ENCODE data around the gene CETP.
"Not testable (repeated sequence)": the region's sequence is repeated elsewhere in the genome, so short reads cannot be mapped to it uniquely, and the experiment has no call there.

Gene CETP

DNA sequence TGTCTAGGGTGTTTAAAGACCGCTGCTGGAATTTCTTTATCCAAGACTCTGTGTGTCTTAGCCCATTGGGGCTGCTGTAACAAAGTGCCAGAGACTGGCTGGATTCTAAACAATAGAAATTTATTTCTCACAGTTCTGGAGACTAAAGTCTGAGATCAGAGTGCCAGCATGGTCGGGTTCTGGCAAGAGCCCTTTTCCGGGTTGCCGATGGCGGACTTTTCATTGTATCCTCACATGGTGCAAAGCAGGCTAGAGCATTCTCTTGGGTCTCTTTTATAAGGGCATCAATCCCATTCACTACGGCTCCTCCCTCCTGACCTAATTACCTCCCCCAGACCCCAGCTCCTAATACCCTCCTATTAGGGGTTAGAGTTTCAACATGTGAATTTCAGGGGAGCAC lies 37.1 kb downstream of the CETP start:
- no peak for DNase-seq (ENCODE audit: low spot score)

DNA sequence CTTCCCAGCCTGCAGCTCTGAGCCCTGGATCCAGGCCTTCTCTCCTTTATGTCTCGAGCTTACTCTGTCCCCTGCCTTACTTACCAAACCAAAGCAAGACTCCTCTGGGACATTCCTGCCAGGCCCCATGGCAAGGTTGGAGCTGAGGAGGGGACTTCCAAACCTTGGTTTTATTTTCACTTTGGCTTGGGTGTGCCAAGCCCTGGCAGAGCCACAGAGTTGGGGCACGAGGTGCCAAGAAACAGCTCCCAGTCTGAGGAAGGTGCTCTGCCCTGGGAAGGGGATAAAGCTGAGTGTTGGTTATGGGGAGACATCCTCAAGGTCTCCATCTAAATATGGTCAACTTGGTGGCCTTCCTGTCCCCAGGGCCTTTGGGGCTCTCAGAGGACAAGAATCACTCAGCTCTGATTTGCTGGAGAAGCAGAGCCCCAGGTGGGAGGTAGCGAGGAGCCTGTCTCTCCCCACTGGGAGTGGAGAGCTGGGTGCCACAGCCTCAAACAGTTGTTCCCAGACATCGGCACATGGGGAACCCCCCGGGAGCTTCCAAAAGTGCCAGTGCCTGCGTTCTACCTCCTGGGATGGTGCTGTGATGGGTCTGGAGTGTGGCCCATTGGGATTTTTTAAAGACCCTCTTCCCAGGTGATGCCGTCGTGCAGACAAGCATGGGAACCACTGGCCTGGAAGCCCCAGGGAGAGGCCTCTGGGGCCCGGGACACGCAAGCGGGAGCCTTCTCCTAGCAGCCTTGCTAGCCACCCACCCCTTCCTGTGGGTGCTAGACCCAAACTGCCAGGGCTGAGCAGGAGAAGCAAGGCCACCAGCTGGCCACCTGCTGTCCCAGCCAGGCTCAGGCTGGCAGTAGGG lies 37.9 kb downstream of the CETP start:
- DNase-seq (ENCODE audit: low spot score): peak; percentile 48

DNA sequence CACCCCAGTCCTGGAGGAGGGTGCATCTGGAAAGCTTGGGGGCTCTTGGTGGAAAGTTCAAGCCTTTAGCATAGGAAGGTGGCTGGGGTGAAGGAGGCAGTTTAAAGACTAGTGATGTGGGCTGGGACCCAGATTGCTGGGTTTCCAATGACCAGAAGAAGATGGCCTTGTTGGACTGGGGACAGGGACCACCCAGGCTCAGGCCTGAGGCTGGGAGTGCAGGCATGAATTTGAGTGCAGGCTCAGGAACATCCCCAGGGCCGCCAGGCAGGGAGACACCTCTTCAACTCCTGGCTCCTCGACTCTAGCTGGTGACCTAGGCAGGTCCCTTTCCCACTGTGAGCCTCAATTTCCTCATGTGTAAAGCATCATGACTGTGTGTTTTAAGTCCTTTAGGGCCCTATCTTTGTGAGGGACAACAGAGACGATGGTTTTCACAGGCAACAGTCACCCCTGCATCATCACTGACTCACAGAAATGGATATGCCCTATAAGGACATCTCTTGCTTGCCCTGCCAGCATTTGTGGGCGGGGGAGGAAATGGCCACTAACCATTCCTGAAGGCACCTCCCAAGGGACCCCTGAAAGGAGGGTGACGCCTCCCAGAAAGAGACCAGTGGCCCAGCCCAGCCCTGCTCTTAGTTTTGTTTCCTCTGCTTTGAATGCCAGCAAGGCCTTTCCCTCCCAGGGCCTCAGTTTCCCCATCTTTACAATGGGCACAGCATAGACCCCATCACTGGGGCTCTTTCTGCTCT lies 38.7 kb downstream of the CETP start:
- peak; percentile 65 for DNase-seq (ENCODE audit: low spot score)

- no peak for DNase-seq (ENCODE audit: low spot score)
Observed at GRCh38 chr16:57001026-57001679, 39.4 kb downstream of the CETP start.

DNA sequence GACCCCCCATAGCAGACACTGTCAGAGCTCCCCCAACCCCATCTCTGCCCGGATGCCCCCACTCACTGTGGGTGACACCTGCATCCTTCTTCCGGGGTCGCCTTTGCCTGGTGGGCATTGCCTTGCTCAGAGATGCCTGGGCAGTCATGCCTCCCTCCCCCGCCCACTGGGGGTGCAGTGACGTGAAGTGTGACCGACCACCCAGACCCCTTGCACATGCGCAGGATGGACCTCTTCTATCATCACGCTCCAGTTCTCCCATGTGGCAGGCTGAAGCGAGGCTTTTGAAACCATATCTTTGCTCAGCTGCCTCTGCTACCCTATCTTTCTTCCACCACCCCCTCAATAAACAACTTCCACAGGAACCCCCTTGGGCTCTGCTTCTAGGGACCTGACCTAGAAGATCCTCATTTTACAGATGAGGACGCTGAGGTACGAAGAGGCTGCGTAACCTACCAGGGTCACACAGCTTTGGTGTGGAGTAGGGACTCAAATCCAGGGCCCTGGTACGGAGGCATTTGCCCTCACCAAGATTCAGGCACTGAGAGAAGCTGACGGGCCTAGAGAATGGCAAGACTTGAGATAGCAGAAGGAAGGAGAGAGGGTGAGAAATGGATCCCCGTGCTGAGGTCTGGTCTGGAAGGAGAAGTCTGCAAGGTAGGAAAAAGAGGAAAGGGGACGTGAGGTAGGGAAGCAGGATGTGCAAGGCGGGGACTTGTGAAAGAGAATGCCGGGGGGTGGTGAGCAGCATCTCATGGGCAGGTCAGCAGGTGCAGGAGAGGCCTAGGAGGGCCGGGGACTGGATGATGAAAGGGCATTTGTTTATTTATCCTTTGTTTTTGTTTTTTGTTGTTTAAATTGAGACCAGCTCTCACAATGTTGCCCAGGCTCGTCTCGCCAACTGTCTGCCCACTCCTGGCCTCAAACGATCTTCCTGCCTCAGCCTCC lies 42.0 kb downstream of the CETP start:
- DNase-seq (ENCODE audit: low spot score): no peak

DNA sequence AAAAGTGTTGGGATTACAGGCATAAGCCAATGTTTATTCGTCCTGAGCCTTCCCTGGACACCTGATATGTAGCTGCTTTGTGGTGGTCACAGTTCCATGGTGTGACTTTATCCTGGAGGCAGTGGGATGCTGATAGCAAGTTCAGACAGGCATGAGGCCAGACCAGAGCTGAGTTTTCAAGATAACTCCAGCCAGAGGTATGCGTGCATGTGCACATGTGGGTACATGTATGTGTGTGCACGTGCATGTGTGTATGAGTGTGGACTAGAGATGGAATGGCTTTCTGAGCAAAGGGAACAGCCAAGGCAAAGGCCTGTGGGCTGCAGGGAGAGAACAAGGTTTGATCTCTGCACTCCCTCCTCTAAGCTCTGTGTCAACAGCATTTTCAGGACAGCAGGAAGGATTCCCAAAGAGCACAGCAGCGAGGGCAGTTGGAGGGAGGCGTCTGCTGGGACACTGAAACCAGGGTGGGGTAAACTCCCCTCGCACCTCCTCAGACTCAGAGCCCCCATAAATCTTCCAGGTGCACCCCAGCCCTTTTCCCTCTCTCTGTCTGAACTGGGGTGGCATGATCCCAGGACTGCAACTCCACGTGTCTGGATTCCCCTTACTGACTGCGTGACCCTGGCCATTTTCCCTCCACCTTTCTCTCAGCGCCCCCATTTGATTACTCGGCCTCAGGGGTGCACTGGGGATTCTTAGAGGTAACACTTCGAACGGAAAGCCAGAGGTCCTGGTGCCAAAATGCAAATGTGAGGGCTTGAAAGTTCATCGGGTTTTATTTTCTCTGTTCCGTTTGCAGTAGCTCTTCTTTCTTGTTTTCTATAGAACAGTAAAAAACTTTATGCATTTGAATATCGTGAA lies 42.9 kb downstream of the CETP start:
- no peak for DNase-seq (ENCODE audit: low spot score)

- not testable (repeated sequence) for DNase-seq (ENCODE audit: low spot score)
Observed at GRCh38 chr16:57005597-57005996, 43.8 kb downstream of the CETP start.

DNA sequence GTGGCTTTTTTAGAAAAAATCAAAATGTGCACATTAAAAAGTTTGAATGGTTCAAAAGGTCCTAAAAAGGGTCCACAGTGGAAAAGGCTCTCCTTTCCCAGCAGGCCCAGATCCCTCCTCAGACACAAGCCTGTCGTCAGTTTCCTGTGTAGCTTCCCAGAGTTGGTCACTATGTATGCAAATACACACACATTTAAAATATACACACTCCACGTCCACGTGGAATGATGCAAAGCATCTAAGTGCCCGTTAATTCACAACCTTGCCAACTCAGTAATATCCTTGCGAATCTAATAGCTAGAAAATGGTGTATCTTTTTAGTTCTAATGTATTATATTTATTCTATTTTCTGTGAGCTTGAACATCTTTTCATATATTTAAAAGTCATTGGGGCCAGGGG lies 45.3 kb downstream of the CETP start:
- DNase-seq (ENCODE audit: low spot score): no peak

GRCh38 chr16:57007530-57007929 lies 45.8 kb downstream of the CETP start:
- DNase-seq (ENCODE audit: low spot score): no peak

GRCh38 chr16:57008440-57008839 lies 46.7 kb downstream of the CETP start:
- DNase-seq (ENCODE audit: low spot score): no peak

- no peak for DNase-seq (ENCODE audit: low spot score)
Observed at GRCh38 chr16:57009643-57010170, 48.0 kb downstream of the CETP start.

- DNase-seq (ENCODE audit: low spot score): no peak
Observed at GRCh38 chr16:57012353-57012752, 50.6 kb downstream of the CETP start.

GRCh38 chr16:57013229-57013628 lies 51.5 kb downstream of the CETP start:
- peak; percentile 54 for DNase-seq (ENCODE audit: low spot score)

- no peak for DNase-seq (ENCODE audit: low spot score)
Observed at GRCh38 chr16:57013902-57014301, 52.2 kb downstream of the CETP start.

DNA sequence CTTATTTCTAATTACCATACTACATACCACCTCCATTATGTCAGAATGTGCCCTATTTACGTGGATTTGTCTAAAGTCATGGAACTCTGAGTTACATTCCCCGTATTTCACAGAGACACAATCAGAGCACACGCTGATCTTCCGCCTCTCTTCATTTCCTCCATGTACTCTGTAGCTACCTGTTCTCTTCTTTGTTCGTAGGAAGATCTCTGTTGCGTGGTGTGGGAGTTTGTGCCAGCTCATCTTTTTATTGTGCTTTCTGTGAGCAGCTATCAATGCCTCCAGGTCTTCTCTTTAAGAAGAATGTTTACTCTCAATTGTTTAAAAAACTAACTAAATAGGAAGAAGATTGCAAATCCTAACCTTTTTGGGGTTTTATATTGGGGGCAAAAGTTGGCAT lies 54.6 kb downstream of the CETP start:
- peak; percentile 32 for DNase-seq (ENCODE audit: low spot score)

- DNase-seq (ENCODE audit: low spot score): no peak
Observed at GRCh38 chr16:57016831-57017230, 55.1 kb downstream of the CETP start.

DNA sequence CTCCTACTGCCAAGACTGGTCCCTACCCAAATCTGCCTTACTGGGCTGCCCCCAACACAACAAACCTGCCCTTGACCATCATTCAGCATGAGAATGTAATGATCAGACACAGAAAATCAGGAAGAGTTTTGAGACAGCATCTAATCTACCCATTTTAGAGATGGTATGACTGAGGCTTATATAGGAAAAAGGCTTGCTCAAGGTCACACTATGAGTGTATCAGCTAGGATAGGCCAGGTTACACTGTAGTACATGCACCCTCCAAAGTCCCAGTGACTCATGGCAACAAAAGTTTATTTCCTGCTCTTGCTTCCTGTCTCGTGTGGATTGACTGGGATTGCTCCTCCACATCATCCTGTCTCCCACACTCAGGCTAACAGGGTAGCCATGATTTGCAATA lies 55.5 kb downstream of the CETP start:
- no peak for DNase-seq (ENCODE audit: low spot score)

DNA sequence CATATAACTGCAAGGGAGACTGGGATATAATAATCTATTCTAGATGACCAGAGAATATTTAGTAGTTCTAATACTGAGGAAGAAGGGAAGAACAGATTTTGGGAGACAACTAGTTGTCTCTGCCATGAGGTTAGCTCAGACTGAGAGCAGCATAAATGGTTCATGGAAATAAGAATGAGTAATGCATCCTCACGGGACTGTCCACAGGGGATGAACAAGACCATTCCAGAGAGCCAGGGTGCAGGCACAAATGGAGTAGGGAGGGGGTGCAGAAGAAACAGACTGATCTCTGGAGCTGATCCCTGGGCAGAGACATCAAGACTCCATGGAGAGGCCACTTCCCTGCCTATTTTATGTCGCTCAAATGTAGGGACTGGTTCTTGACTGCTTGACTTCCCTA lies 58.0 kb downstream of the CETP start:
- DNase-seq (ENCODE audit: low spot score): no peak

GRCh38 chr16:57020651-57021050 lies 58.9 kb downstream of the CETP start:
- DNase-seq (ENCODE audit: low spot score): no peak

DNA sequence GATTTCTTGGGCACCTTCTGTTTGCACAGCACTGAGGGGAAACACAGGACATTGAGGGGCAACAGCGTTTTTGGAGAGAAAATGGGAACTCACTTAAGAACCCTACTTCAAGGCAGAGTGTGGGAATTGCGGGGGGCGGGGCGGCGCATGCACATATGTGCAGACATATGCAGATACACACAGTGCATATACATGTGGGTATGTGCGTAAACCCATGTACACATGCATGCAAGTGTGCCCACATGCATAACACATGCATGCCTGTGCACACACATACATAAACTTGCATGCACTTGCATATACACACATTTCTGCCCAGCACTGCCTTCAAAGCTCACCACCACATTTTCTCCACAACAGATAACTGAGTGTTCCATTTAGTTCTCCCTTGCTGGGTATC lies 60.0 kb downstream of the CETP start:
- DNase-seq (ENCODE audit: low spot score): no peak

- no peak for DNase-seq (ENCODE audit: low spot score)
Observed at GRCh38 chr16:57022445-57022844, 60.7 kb downstream of the CETP start.

All from CD4-positive, alpha-beta T cell treated with Interleukin-2 at 100 ng/mL for 4 hours (primary cell).